Measurements from ENCODE around the gene SERPINH1.

GRCh38 chr11:75530577-75530976 is 31.5 kb upstream of the SERPINH1 start:
- no peak for TF ChIP-seq CTCF (IDR thresholded peaks at IDR 0.05)
- TF ChIP-seq POLR2A (IDR thresholded peaks at IDR 0.05) = no peak

All from uterus (tissue), 2 donors.